GM19023 (cell line): ENCODE measurements around the gene PADI6.

ENCODE experiments used
- ATAC-seq: cut with Tn5 transposase; IDR thresholded peaks from one replicate; pipeline ENCODE4 v1.9.1; 2021; ENCODE audit warnings: mild to moderate bottlenecking, moderate library complexity; ENCODE audit not compliant: unreplicated experiment

The PADI6 gene

DNA sequence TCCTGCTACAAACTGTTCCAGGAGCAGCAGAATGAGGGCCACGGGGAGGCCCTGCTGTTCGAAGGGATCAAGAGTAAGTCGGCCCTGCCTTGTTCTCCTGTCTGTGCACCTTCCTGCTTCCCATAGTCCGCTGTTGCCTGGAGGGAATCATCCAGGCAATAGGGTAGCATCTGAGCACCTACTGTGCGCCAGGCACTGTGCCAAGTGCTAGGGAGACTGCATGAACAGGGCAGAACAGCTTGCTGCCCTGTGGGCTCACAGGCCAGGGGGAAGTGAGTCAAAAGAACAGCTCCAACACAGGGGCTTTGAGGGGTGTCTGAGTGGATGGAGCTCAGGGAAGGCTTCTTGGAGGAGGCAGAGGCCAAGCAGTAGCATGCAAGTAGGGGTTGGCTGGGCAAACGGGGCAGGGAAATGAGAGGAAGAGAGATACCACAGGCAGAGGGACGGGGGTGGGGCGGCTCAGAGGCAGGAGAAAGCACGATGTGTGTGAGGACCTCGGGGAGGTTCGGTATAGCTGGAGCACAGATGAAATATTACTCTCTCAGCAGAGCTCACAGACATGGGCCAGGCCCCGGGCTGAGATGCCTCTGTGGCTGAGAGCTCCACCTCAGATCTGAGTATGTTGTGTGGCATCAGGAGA is 15.5 kb upstream of the PADI6 start:
- no peak for ATAC-seq

GRCh38 chr1:17358557-17358956 is 13.4 kb upstream of the PADI6 start:
- no peak for ATAC-seq

GRCh38 chr1:17359031-17359430 is 13.0 kb upstream of the PADI6 start:
- ATAC-seq = no peak

DNA sequence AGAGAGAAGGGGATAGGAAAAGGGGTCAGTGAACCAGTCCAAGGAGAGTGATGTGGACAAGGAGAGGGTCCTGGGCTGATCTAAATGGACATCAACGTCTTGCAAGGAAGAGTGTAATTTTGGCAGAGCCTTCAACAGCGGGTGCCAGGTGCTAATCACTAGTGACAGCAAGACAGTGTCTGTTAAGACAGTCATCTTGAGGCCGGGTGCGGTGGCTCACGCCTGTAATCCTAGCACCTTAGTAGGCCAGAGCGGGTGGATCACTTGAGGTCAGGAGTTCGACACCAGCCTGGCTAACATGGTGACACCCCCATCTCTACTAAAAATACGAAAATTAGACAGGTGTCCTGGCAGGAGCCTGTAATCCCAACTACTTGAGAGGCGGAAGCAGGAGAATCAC is 12.2 kb upstream of the PADI6 start:
- ATAC-seq = no peak

DNA sequence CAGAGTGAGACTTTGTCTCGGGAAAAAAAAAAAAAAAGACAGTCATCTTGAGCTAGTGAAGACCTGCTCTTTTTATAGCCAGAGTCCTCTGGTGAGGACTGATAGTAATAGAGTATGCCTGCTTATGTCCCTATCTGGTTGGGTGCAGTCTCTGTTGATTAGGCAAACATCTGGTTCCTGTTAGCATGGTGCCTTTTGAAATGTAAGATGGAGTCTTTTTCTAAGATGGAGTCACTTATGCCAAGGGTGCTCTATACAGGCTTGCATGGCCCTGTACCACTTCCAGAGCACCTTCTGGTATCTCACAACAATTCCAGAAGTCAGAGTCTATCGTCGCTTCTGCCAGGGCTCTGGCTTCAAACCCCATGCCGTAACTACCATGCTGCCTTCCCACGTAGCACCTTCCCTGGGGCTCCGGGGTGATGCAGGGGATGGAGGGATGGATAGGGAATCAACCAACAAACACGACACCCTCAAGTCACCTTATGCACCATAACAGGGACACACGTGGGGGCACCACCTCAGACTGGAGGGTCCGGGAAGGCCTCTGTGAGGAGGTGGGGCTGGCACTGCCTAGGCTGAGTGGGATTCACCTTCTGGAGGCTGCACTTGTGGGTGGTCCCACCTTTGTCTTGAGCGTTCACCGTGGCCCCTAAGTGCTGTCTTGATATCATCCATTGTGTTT is 11.6 kb upstream of the PADI6 start:
- no peak for ATAC-seq

DNA sequence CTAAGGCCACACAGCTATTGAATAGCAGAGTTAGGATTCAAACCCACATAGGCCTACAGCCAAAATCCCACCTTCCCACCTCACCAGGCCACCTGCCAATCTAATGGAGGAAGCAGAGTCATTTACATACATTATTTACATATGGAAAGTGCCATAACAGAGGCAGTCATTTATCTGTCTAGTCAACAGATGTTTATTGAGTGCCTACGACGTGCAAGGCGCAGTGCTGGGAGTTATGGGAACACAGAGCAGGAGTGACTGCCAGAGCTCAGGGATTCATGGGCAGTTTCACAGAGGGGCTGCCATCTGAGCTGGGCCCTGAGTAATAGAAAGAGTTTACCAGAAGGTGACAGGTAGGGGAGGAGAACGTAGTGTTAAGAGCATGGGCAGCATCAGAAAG is 10.3 kb upstream of the PADI6 start:
- no peak for ATAC-seq

- no peak for ATAC-seq
Observed at GRCh38 chr1:17363351-17363750, 8.6 kb upstream of the PADI6 start.

DNA sequence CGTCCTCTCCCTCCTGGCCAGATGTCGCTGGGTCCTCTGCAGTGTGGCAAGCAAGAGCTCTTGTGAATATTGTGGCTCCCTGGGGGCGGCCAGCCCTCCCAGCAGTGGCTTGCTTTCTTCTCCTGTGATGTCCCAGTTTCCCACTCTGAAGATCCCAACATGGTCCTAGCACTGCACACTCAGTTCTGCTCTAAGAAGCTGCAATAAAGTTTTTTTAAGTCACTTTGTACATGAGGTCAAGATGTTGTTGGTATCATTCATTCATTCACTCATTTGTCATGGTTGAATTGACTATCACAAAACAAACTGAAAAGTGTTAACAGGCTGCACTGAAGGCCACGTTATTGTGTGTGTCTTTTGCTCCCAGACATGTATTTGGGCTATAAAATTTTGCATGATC is 8.2 kb upstream of the PADI6 start:
- ATAC-seq = no peak

GRCh38 chr1:17365293-17365692 is 6.7 kb upstream of the PADI6 start:
- no peak for ATAC-seq

- ATAC-seq = no peak
Observed at GRCh38 chr1:17369466-17369865, 2.5 kb upstream of the PADI6 start.

DNA sequence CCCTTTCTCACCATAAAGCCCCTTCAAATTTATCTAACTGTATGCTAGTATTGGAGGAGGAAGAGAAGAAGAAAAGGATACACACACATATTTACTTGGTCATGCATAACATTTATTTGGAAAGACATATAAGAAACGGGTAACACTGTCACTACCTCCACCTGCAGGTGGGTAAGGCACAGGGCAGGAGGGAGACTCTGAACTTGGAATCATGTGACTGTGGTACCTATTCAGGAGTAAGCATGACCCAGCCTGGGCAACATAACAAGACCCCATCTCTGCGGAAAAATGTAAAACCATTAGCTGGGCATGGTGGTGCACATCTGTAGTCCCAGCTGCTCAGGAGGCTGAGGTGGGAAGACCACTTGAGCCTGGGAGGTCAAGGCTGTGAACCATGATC is 1.4 kb upstream of the PADI6 start:
- no peak for ATAC-seq

- no peak for ATAC-seq
Observed at GRCh38 chr1:17372955-17373354, 959 bp downstream of the PADI6 start.

DNA sequence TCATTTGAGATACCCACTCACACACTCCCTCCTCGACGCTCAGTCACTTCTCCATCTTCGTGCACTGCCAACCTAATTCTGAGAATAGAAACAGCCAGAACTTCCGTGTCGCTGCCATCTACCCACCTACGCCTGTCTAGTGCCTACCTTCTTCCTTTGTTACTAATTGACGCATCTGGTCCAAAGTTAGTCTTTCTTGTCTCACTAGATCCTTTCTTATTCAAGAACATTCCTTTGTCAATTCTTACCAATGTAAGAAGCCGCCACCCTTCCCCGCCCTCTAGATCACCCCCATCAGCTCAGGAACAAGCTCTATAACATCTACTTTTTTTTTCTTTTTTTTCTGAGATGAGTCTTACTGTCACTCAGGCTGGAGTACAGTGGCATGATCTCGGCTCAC is 3.7 kb downstream of the PADI6 start:
- ATAC-seq = no peak

DNA sequence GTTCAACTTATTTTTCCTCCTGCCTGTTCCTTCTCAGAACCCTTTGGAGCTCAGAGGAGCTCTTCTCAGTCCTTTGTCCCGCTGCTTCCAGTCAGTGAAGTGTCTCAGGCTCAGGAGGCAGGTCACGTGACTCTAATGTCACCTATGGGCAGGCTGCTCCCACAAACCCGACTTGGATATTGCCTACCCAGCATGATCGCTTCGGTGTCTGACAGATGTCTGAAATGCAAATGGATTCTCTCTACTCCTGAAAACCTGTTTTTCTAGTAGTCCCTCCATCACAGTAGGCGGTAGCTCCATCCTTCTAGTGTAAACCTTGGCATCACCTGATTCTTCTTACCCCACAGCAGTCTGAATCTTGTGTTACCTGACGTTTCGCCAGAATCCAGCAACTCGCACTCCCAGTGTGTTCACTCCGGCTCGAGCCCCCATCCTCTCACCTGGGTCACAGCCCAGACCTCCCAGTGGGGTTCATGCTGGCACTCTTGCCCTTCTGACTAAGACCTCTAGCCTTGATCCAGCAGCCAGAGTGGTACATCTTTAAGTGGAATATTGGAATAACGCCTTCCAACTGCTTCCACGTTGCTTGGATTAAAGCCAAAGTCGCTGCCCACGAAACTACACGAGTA is 5.4 kb downstream of the PADI6 start:
- ATAC-seq = no peak

- ATAC-seq = no peak
Observed at GRCh38 chr1:17381161-17381560, 9.2 kb downstream of the PADI6 start.

DNA sequence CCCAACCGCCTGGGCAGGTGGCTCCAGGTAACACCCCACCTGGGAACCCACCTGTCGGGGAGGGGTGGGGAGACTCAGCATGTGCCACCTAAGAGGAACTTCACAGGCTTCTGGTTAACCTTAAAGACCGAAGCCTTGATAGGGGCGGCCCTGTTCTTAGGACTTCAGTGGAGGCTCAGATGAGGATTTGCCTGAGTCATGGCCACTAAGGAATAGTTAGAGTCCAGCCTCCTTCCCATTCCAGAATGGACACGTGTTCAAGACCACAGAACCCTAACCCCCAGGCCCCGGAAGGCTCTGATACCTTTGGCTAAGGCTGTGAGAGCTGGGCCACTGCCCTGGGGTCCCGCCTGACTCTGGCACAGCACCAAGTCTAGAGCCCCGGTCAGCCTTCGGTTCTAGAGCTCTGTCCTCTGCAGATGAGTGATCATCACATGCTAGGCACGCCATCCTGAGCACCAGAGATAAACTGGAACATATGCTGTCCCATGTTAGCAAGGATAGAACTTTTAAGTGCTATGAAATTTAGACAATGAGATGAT is 20.3 kb downstream of the PADI6 start:
- ATAC-seq = no peak

DNA sequence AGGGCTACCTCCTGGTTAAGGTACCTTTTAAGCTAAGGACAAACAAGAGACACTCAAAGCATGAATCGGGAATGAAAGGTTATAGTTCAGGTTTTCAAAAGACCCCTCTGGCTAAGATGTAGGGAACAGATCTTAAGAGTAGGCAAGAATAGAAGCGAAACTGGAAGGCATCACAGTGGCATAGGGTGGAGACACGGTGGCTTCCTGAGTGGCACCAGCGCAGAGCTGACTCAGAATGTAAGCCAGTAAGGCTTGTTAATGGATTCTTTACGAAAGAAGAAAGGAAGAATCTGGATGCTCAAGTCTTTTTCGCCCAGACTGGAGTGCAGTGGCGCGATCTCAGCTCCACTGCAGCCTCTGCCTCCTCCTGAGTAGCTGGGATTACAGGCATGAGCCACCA is 21.2 kb downstream of the PADI6 start:
- no peak for ATAC-seq

DNA sequence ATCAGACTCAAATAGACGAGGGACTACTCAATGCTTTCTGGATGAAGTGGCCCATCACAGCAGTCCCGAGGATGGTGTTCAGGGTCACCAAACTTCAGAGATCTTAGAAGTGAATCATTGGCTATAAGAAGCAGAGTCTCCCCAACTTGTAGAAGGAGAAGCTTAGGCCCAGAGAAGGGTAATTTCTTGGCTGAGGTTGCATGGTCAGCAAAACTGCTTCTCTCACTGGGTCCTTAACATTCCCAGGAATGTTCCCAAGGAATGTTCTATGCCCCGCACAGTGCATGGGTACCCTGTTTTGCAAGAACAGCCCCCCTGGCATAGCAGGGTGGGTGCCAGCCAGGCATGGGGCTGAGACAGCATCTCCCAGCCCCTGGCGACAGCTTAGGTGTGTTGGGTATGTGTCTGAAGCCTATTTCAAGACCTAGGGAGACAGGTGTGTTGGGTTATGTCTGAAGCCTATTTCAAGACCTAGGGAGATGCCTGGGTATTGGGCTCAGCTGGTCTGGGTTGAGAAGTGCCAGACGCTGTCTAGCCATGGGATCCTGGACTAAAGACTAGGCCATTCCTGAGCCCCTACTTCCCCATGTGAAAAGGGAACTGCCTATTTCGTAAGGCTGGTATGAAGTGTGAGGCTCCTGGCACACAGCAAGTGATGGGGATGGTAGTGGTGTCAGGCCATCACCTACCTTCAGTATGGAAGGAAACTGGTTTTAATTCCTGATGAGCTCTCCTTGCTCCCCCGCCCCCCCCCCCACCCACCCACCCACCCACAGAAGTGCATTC is 26.1 kb downstream of the PADI6 start:
- ATAC-seq = no peak

DNA sequence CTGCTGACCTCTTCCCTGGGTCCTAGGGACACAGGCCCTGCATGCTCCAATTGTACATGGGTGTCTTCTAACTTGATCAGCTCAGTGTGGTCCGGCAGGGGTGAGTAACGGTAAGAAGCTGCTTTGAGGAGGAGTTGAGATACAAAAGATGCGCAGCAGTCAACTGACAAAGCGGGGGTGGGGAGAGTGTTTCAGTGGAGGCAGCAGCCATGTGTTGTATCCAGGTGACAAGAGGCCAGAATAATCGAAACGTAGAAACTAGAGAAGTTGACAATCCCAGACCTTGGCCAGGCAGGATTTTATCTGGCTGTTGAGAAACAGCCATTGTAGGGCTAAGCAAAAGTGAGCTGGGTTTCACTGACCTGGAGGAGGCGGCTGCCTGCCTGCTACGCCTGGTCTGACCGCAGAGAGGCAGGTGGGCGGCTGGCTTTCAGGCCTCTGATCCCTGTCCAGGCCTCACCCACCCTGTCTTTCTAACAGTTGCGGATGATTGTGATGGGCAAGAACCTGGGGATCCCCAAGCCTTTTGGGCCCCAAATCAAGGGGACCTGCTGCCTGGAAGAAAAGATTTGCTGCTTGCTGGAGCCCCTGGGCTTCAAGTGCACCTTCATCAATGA is 28.8 kb downstream of the PADI6 start:
- no peak for ATAC-seq

GRCh38 chr1:17401841-17402240 is 29.8 kb downstream of the PADI6 start:
- no peak for ATAC-seq

GRCh38 chr1:17403081-17403480 is 31.1 kb downstream of the PADI6 start:
- no peak for ATAC-seq
